ENCODE data around the gene ME3.

The ME3 gene

DNA sequence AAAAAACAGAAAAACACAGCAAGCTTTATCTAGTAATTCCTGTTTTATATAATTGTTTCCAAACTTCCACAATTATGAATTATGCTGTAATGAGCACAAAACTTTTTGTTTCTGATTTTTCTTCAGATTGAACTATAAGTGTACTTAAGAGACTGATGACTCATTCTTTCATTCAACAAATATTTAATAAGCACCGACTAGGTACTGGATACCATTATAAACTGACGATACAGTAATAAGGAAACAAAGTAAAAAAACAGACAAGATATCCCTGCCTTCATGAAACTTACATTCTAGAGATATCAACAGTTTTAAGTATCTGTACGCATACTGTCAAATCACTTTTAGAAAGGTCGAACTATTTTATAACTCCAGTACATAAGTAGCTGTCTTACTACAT lies 78.6 kb downstream of the ME3 start:
- TF ChIP-seq CTCF (IDR thresholded peaks at IDR 0.05; ENCODE audit: low read depth, low read length) = no peak
- DNase-seq (ENCODE audit: extremely low read depth, low read depth) = no peak

DNA sequence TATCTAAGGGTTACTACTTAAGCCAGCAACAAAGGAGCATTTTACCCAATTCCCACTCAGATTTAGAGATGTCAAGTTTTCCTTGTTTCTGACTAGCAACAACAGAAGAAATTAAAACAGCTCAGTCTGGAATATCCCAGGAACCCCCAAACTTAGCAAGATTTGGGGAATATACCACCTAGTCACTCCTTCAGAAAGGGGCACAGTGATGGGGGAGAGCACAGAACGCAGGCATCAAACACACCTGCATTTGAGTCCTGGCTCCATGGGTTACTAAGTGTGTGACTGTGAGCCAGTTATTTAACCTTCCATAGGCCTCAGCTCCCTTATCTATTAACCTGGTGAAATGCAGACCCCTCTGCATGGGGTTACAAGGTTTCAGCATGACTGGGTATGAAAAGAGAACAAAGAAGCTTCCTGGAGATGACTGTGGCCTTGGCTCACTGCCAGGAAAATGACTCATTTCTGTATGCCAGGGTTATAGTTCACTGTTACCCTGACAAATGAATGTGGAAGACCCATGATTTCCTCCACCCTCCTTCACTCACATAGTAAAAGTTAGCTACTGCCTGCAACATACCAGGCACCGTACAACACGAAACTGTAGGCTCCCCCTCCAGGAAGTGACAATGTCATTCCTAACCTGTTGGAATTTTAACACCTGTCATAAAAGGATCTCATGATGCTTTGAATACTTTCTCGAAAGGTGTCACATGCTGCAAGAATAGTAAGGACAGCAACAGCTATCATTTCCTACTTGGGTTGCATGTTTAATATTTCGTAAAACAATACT lies 79.6 kb downstream of the ME3 start:
- TF ChIP-seq CTCF (IDR thresholded peaks at IDR 0.05; ENCODE audit: low read depth, low read length) = no peak

DNA sequence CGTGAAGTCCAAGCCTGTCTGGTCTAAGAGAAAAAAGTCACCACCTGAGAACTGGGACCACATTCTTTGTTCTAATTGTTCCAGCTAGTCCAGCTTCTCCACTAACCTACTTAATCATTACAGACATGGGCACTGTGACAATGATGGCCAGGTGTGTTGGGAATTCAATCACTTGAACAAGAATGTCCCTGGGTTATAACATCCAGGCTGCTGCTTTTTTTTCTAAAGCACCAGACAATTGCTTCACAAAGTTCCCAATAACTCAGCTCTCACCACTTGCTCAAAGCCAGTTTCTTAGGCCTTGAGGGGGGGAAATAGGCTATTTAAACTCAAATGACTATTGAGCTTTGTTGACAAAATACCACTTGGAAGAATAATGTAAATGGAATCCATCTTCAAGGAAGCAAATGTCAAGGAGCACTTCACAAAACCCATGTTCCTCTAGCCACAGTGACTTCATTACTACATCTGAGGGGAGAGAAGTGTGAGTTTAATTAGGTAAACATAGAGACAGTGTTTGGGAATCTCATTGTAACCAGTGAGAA lies 80.3 kb downstream of the ME3 start:
- TF ChIP-seq CTCF (IDR thresholded peaks at IDR 0.05; ENCODE audit: low read depth, low read length) = no peak
- DNase-seq (ENCODE audit: extremely low read depth, low read depth) = no peak

More for the DNA sequence above, 79.6 kb downstream of the ME3 start:
- DNase-seq (ENCODE audit: extremely low read depth, low read depth) = no peak

- DNase-seq (ENCODE audit: extremely low read depth, low read depth) = no peak
- TF ChIP-seq CTCF (IDR thresholded peaks at IDR 0.05; ENCODE audit: low read depth, low read length) = no peak
These were observed 80.8 kb downstream of the ME3 start for GRCh38 chr11:86591631-86592030.

GRCh38 chr11:86589856-86590589 lies 82.4 kb downstream of the ME3 start:
- no peak for TF ChIP-seq CTCF (IDR thresholded peaks at IDR 0.05; ENCODE audit: low read depth, low read length)
- DNase-seq (ENCODE audit: extremely low read depth, low read depth) = no peak

GRCh38 chr11:86589204-86589603 lies 83.2 kb downstream of the ME3 start:
- TF ChIP-seq CTCF (IDR thresholded peaks at IDR 0.05; ENCODE audit: low read depth, low read length) = no peak
- DNase-seq (ENCODE audit: extremely low read depth, low read depth) = no peak

GRCh38 chr11:86588566-86589090 lies 83.8 kb downstream of the ME3 start:
- no peak for DNase-seq (ENCODE audit: extremely low read depth, low read depth)
- no peak for TF ChIP-seq CTCF (IDR thresholded peaks at IDR 0.05; ENCODE audit: low read depth, low read length)
